Measurements from ENCODE around the gene KAZN.

The KAZN gene

GRCh38 chr1:15150376-15150775, 551.9 kb downstream of the KAZN start:
- no peak for TF ChIP-seq GATA2 (IDR thresholded peaks at IDR 0.05; ENCODE audit: low read depth, low read length)
- no peak for TF ChIP-seq GATA3 (IDR thresholded peaks at IDR 0.05; ENCODE audit: low read depth, low read length)

GRCh38 chr1:15151377-15151806, 552.9 kb downstream of the KAZN start:
- TF ChIP-seq GATA2 (IDR thresholded peaks at IDR 0.05; ENCODE audit: low read depth, low read length): peak; percentile 97
- TF ChIP-seq GATA3 (IDR thresholded peaks at IDR 0.05; ENCODE audit: low read depth, low read length): peak; percentile 81

GRCh38 chr1:15151871-15152270, 553.4 kb downstream of the KAZN start:
- TF ChIP-seq GATA3 (IDR thresholded peaks at IDR 0.05; ENCODE audit: low read depth, low read length) (no peak), GATA2 (IDR thresholded peaks at IDR 0.05; ENCODE audit: low read depth, low read length) (no peak)

GRCh38 chr1:15152318-15153183, 554.1 kb downstream of the KAZN start:
- no peak for TF ChIP-seq GATA3 (IDR thresholded peaks at IDR 0.05; ENCODE audit: low read depth, low read length)
- no peak for TF ChIP-seq GATA2 (IDR thresholded peaks at IDR 0.05; ENCODE audit: low read depth, low read length)

GRCh38 chr1:15153184-15153841, 554.8 kb downstream of the KAZN start, which contains the start of gene TMEM51:
TSS of gene TMEM51 (plus strand) at chr1:15153747. CDS start at chr1:15215088, 61,341 bp downstream.
- TF ChIP-seq GATA2 (IDR thresholded peaks at IDR 0.05; ENCODE audit: low read depth, low read length): no peak
- no peak for TF ChIP-seq GATA3 (IDR thresholded peaks at IDR 0.05; ENCODE audit: low read depth, low read length)

GRCh38 chr1:15153842-15154479, 555.5 kb downstream of the KAZN start:
- TF ChIP-seq GATA2 (IDR thresholded peaks at IDR 0.05; ENCODE audit: low read depth, low read length) (no peak), GATA3 (IDR thresholded peaks at IDR 0.05; ENCODE audit: low read depth, low read length) (no peak)

GRCh38 chr1:15154480-15155036, 556.1 kb downstream of the KAZN start:
- TF ChIP-seq GATA2 (IDR thresholded peaks at IDR 0.05; ENCODE audit: low read depth, low read length): 0 out of 2 replicates have a peak, but pooled peaks have one; percentile 40
- no peak for TF ChIP-seq GATA3 (IDR thresholded peaks at IDR 0.05; ENCODE audit: low read depth, low read length)

- no peak for TF ChIP-seq GATA3 (IDR thresholded peaks at IDR 0.05; ENCODE audit: low read depth, low read length)
- no peak for TF ChIP-seq GATA2 (IDR thresholded peaks at IDR 0.05; ENCODE audit: low read depth, low read length)
Measured at GRCh38 chr1:15155191-15155590, 556.7 kb downstream of the KAZN start.

GRCh38 chr1:15155888-15156741, 557.6 kb downstream of the KAZN start:
- TF ChIP-seq GATA3 (IDR thresholded peaks at IDR 0.05; ENCODE audit: low read depth, low read length) (no peak), GATA2 (IDR thresholded peaks at IDR 0.05; ENCODE audit: low read depth, low read length) (no peak)

GRCh38 chr1:15156807-15157380, 558.4 kb downstream of the KAZN start:
- TF ChIP-seq GATA2 (IDR thresholded peaks at IDR 0.05; ENCODE audit: low read depth, low read length) (no peak), GATA3 (IDR thresholded peaks at IDR 0.05; ENCODE audit: low read depth, low read length) (no peak)

- TF ChIP-seq GATA3 (IDR thresholded peaks at IDR 0.05; ENCODE audit: low read depth, low read length) (no peak), GATA2 (IDR thresholded peaks at IDR 0.05; ENCODE audit: low read depth, low read length) (no peak)
Measured at GRCh38 chr1:15157524-15158399, 559.3 kb downstream of the KAZN start.

All from SH-SY5Y (cell line).